Loucy (cell line): ENCODE measurements around the gene PLXNB1.

Experiments used
- H2AFZ ChIP-seq: fragments of 200-600 bp; sonication (generic); 2 replicates; pipeline ENCODE4 v1.6.0; 2016; ENCODE audit warnings: antibody characterized with exemption, mild to moderate bottlenecking, low read length, moderate library complexity
- H3F3A ChIP-seq: fragments of 200-600 bp; 2 replicates; pipeline ENCODE4 v1.6.0; 2016; ENCODE audit warnings: antibody characterized with exemption, low read depth, mild to moderate bottlenecking
- H3K27me3 ChIP-seq: fragments of 200-600 bp; sonication (generic); 2 replicates; pipeline ENCODE4 v1.6.1; 2014; ENCODE audit warnings: low read length, mild to moderate bottlenecking; ENCODE audit not compliant: insufficient read depth, poor library complexity, severe bottlenecking
- H3K36me3 ChIP-seq: fragments of 200-600 bp; sonication (generic); 2 replicates; pipeline ENCODE4 v1.6.1; 2016; ENCODE audit warnings: low read length; ENCODE audit not compliant: insufficient read depth
- H3K4me1 ChIP-seq: fragments of 200-600 bp; sonication (generic); 2 replicates; pipeline ENCODE4 v1.5.1; 2014; ENCODE audit warnings: low read length, mild to moderate bottlenecking; ENCODE audit not compliant: insufficient read depth, poor library complexity, severe bottlenecking
- H3K4me2 ChIP-seq: fragments of 200-600 bp; sonication (generic); 2 replicates; pipeline ENCODE4 v1.6.0; 2014; ENCODE audit warnings: antibody characterized with exemption, low read length, low read depth, mild to moderate bottlenecking; ENCODE audit not compliant: poor library complexity, severe bottlenecking
- H3K4me3 ChIP-seq: fragments of 200-600 bp; sonication (generic); 2 replicates; pipeline ENCODE4 v1.5.1; 2014; ENCODE audit warnings: low read length, mild to moderate bottlenecking, mixed read lengths; ENCODE audit not compliant: poor library complexity, severe bottlenecking
- H3K79me2 ChIP-seq: fragments of 200-600 bp; sonication (generic); 2 replicates; pipeline ENCODE4 v1.6.1; 2014; ENCODE audit warnings: low read length; ENCODE audit not compliant: insufficient read depth
- H3K9ac ChIP-seq: fragments of 200-600 bp; sonication (generic); 2 replicates; pipeline ENCODE4 v1.6.0; 2014; ENCODE audit warnings: mild to moderate bottlenecking, low read depth, low read length, moderate library complexity; ENCODE audit not compliant: poor library complexity, severe bottlenecking
- H3K9me2 ChIP-seq: fragments of 200-600 bp; sonication (generic); replicated peaks from 2 replicates; pipeline ENCODE4 v1.6.1; 2016; ENCODE audit warnings: low read depth, low read length, mixed read lengths
- H3K9me3 ChIP-seq: fragments of 200-600 bp; sonication (generic); 2 replicates; pipeline ENCODE4 v1.6.1; 2014; ENCODE audit warnings: mild to moderate bottlenecking, antibody characterized with exemption, low read length, low read depth; ENCODE audit not compliant: insufficient read depth
- H4K20me1 ChIP-seq: fragments of 200-600 bp; sonication (generic); 2 replicates; pipeline ENCODE4 v1.6.0; 2014; ENCODE audit warnings: antibody characterized with exemption, low read length, mild to moderate bottlenecking; ENCODE audit not compliant: insufficient read depth, poor library complexity, severe bottlenecking
- EZH2phosphoT487 ChIP-seq: fragments of 200-600 bp; IDR thresholded peaks from 2 replicates; pipeline ENCODE4 v1.6.1; 2018; ENCODE audit warnings: antibody characterized with exemption, mild to moderate bottlenecking, moderate library complexity, borderline replicate concordance
- TF ChIP-seq, protein P1 (sequence below): fragments of 200-600 bp; sonication (generic); conservative IDR thresholded peaks from 2 replicates; pipeline ENCODE4 v1.5.1; 2014; ENCODE audit warnings: mild to moderate bottlenecking, antibody characterized with exemption, low read length

Gene PLXNB1

DNA sequence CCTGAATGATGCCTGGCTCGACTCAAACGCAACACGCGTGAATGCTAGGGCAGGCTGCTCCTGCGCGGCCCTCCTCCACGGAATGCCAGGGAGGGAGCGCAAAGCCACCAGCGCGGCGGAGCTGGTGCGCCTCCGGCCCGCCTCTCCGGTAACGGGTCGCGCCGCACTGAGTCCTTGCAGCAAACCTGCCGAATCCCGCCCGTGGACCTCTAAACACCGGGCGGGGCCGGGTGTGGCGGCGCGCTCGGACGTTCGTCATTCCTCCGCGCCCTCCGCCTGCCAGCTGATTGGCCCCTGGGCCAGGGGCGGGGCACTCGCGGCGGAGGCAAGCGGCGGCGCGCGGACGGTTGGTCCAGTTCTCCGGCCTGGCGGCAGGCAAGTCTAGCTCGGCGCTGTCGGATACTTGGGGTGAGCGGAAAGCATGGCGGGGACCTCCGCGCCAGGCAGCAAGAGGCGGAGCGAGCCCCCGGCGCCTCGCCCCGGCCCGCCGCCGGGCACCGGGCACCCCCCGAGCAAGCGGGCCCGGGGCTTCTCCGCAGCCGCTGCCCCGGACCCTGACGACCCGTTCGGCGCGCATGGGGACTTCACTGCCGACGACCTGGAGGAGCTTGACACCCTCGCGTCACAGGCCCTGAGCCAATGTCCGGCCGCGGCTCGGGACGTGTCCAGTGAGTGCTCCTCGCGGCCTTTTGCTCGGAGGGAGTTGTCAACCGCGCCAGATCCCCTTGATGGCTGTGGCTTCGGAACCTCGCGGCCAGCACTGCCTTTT is 16.7 kb upstream of the PLXNB1 start, which contains the start of gene ATRIP:
ATRIP (plus strand) TSS at position 313 of the 769 bp plus-strand sequence; CDS start at position 422, 109 bp downstream.
- no peaks in the 10 kb centered on the region for H3K9me3 ChIP-seq
- H3K9me2 ChIP-seq, result no peaks in the 10 kb centered on the region
- H3K4me1 ChIP-seq, result peaks cover 34% of the 10 kb centered on the region
- H3K27me3 ChIP-seq, result no peaks in the 10 kb centered on the region
- peak within 1 kb of the TSS; percentile 95 for H3K9ac ChIP-seq
- TF ChIP-seq, protein P1, sequence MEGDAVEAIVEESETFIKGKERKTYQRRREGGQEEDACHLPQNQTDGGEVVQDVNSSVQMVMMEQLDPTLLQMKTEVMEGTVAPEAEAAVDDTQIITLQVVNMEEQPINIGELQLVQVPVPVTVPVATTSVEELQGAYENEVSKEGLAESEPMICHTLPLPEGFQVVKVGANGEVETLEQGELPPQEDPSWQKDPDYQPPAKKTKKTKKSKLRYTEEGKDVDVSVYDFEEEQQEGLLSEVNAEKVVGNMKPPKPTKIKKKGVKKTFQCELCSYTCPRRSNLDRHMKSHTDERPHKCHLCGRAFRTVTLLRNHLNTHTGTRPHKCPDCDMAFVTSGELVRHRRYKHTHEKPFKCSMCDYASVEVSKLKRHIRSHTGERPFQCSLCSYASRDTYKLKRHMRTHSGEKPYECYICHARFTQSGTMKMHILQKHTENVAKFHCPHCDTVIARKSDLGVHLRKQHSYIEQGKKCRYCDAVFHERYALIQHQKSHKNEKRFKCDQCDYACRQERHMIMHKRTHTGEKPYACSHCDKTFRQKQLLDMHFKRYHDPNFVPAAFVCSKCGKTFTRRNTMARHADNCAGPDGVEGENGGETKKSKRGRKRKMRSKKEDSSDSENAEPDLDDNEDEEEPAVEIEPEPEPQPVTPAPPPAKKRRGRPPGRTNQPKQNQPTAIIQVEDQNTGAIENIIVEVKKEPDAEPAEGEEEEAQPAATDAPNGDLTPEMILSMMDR, result no peak
- TF ChIP-seq EZH2phosphoT487, result no peak
- peak within 1 kb of the TSS; percentile 94 for H2AFZ ChIP-seq
- peaks cover 10% of the 10 kb centered on the region; the same call in 1 of the 2 replicates for H3K36me3 ChIP-seq
- H4K20me1 ChIP-seq, result peaks cover 21% of the 10 kb centered on the region
- H3K79me2 ChIP-seq, result peaks cover 43% of the 10 kb centered on the region
- no peaks in the 10 kb centered on the region for H3F3A ChIP-seq
- H3K4me2 ChIP-seq, result peak within 1 kb of the TSS; percentile 97
- peak within 1 kb of the TSS; percentile 98 for H3K4me3 ChIP-seq

DNA sequence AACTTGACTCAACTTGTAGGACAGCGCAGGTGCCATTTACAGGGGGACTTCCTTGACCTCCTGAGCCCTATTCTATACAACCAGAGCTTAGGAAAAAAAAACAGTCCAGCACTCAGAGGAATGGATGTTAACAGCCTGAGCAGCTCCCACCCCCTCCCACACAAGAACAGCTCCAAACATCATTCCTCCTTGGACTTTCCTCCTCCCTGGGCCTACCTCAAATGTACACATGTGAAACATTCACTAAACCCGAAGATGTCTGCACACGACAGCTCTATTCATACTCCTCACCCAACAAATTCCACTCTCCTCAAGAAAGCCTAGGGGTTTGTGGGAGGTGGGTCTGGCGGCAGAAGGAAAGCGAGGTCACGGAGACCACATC is 16.1 kb upstream of the PLXNB1 start:
- Histone ChIP-seq H3K9ac (peak overlapping the region; percentile 95), H3K79me2 (peaks cover 49% of the 10 kb centered on the region), H2AFZ (peak overlapping the region; percentile 94)

DNA sequence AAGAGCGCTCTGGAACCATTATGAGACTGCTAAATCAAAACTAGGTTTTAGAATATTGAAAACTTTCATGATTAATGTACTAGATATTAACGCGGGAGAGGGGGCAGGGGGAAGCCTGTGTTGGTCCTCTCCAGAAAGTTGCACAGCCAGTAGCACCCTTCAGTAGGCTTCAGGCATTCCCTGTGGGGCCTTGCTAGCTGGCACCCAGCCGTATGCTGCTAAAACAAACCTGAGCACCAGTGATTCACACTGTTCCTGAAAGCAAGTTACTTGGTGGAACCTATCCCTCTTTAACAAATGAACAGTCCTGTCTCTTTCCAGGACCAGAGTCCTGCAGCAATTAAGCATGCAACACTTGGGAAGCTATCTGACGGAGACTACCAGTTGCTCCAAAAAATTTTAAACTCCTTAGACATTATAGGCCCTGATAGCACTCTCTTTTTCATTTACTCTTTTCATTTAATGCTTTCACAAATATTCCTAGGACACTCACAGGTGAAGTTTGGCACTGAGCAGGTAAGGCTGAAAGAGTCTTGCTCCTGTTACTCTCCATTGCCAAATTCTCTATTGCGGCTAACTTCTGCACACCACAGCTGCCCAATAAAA is 15.5 kb upstream of the PLXNB1 start:
- TF ChIP-seq, protein P1, result no peak
- no peak for TF ChIP-seq EZH2phosphoT487
- Histone ChIP-seq H2AFZ (no peak overlapping the region), H3K9me3 (no peaks in the 10 kb centered on the region), H3K36me3 (peaks cover 10% of the 10 kb centered on the region; the same call in 1 of the 2 replicates), H3K4me1 (peaks cover 39% of the 10 kb centered on the region), H3K4me3 (peak overlapping the region; percentile 98), H4K20me1 (peaks cover 31% of the 10 kb centered on the region), H3K9ac (peak overlapping the region; percentile 95), H3K4me2 (peak overlapping the region; percentile 97), H3K27me3 (no peaks in the 10 kb centered on the region), H3K79me2 (peaks cover 55% of the 10 kb centered on the region), H3K9me2 (no peaks in the 10 kb centered on the region), H3F3A (no peaks in the 10 kb centered on the region)

More for the DNA sequence above, 16.1 kb upstream of the PLXNB1 start:
- TF ChIP-seq, protein P1, result no peak
- TF ChIP-seq EZH2phosphoT487, result no peak
- peaks cover 10% of the 10 kb centered on the region; the same call in 1 of the 2 replicates for H3K36me3 ChIP-seq
- peak overlapping the region; percentile 97 for H3K4me2 ChIP-seq
- no peaks in the 10 kb centered on the region for H3K9me3 ChIP-seq
- no peaks in the 10 kb centered on the region for H3K27me3 ChIP-seq
- H4K20me1 ChIP-seq, result peaks cover 26% of the 10 kb centered on the region
- no peaks in the 10 kb centered on the region for H3F3A ChIP-seq
- H3K4me1 ChIP-seq, result peaks cover 39% of the 10 kb centered on the region
- peak overlapping the region; percentile 98 for H3K4me3 ChIP-seq
- no peaks in the 10 kb centered on the region for H3K9me2 ChIP-seq
